A549 (cell line): ENCODE data around the gene TPGS1.

Experiments used
- CEBPB ChIP-seq, 2 experiments: fragments of >200 bp in 1 of 2; sonication (Bioruptor Twin) in 1 of 2; formaldehyde crosslinking in 1 of 2; IDR thresholded peaks; 2 replicates each; pipeline ENCODE4 v1.6.1; 2012 to 2016
- HDAC2 ChIP-seq: fragments of 200-600 bp; sonication (generic); IDR thresholded peaks from 2 replicates; pipeline ENCODE4 v1.6.1; 2016
- JUN ChIP-seq, 2 experiments: fragments of >200 bp; sonication (Bioruptor Twin); formaldehyde crosslinking; IDR thresholded peaks; 2 replicates in 1 of 2; 3 replicates in 1 of 2; pipeline ENCODE4 v1.6.1; 2016 to 2017
- JUNB ChIP-seq: fragments of >200 bp; sonication (Bioruptor Twin); formaldehyde crosslinking; IDR thresholded peaks from 2 replicates; pipeline ENCODE4 v1.6.1; 2016
- MAZ ChIP-seq: fragments of 150-350 bp; IDR thresholded peaks from 2 replicates; pipeline ENCODE4 v1.6.1; 2014; ENCODE audit warnings: antibody characterized with exemption, low read depth, low read length, borderline replicate concordance
- PBX3 ChIP-seq: IDR thresholded peaks from 2 replicates; pipeline ENCODE4 v1.6.1; 2012
- PHF8 ChIP-seq: fragments of 200-600 bp; sonication (generic); IDR thresholded peaks from 2 replicates; pipeline ENCODE4 v1.6.1; 2016; ENCODE audit warnings: low read depth, mild to moderate bottlenecking, antibody characterized with exemption, moderate library complexity, borderline replicate concordance
- POLR2A ChIP-seq: IDR thresholded peaks from 2 replicates; pipeline ENCODE4 v1.6.1; 2012; ENCODE audit warnings: mild to moderate bottlenecking, low read length
- RAD21 ChIP-seq, 2 experiments: fragments of >200 bp in 1 of 2; sonication (Bioruptor Twin) in 1 of 2; formaldehyde crosslinking in 1 of 2; IDR thresholded peaks in 1 of 2; conservative IDR thresholded peaks in 1 of 2; 2 replicates in 1 of 2; 3 replicates in 1 of 2; pipeline ENCODE4 v1.6.1; 2012 to 2018; ENCODE audit warnings: inconsistent platforms in 1 of 2
- RNF2 ChIP-seq: fragments of 200-600 bp; sonication (generic); IDR thresholded peaks from 2 replicates; pipeline ENCODE4 v1.6.1; 2016; ENCODE audit warnings: low read depth, mild to moderate bottlenecking, antibody characterized with exemption, moderate library complexity, borderline replicate concordance
- TF ChIP-seq, protein P1 (sequence below): fragments of >200 bp; sonication (Bioruptor Twin); formaldehyde crosslinking; IDR thresholded peaks from 3 replicates; pipeline ENCODE4 v1.5.1; 2016
- TF ChIP-seq, protein P2 (sequence below): fragments of 450-650 bp; IDR thresholded peaks from 2 replicates; pipeline ENCODE4 v1.6.1; 2014; ENCODE audit warnings: antibody characterized with exemption

- TF ChIP-seq, protein P1, sequence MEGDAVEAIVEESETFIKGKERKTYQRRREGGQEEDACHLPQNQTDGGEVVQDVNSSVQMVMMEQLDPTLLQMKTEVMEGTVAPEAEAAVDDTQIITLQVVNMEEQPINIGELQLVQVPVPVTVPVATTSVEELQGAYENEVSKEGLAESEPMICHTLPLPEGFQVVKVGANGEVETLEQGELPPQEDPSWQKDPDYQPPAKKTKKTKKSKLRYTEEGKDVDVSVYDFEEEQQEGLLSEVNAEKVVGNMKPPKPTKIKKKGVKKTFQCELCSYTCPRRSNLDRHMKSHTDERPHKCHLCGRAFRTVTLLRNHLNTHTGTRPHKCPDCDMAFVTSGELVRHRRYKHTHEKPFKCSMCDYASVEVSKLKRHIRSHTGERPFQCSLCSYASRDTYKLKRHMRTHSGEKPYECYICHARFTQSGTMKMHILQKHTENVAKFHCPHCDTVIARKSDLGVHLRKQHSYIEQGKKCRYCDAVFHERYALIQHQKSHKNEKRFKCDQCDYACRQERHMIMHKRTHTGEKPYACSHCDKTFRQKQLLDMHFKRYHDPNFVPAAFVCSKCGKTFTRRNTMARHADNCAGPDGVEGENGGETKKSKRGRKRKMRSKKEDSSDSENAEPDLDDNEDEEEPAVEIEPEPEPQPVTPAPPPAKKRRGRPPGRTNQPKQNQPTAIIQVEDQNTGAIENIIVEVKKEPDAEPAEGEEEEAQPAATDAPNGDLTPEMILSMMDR = no peak
- TF ChIP-seq CEBPB (IDR thresholded peaks at IDR 0.05) (no peak), RNF2 (no peak), RAD21 (conservative IDR thresholded peaks at IDR 0.05 in 1 of 2, IDR thresholded peaks at IDR 0.05 in 1 of 2) (no peak), JUNB (no peak), JUN (IDR thresholded peaks at IDR 0.05) (no peak), MAZ (no peak), PHF8 (no peak), POLR2A (no peak), PBX3 (no peak), HDAC2 (no peak)
- TF ChIP-seq, protein P2, sequence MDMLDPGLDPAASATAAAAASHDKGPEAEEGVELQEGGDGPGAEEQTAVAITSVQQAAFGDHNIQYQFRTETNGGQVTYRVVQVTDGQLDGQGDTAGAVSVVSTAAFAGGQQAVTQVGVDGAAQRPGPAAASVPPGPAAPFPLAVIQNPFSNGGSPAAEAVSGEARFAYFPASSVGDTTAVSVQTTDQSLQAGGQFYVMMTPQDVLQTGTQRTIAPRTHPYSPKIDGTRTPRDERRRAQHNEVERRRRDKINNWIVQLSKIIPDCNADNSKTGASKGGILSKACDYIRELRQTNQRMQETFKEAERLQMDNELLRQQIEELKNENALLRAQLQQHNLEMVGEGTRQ = no peak
These were observed 39.7 kb upstream of the TPGS1 start for GRCh38 chr19:467554-467953.
